ENCODE measurements around the gene OR52I2.

OR52I2 gene

GRCh38 chr11:4589017-4589416, 7.5 kb downstream of the OR52I2 start:
- Histone ChIP-seq H3K79me1 (ENCODE audit: low read length) (no peaks in the 10 kb centered on the region), H2AFZ (ENCODE audit: insufficient read depth, low read length, poor library complexity) (no peak overlapping the region), H3K14ac (ENCODE audit: low read length) (no peak overlapping the region), H3K9ac (ENCODE audit: low read length) (no peak overlapping the region), H4K91ac (ENCODE audit: low read depth, low read length) (no peak overlapping the region), H2BK120ac (ENCODE audit: insufficient read depth, low read length, poor library complexity) (no peak overlapping the region), H2BK5ac (ENCODE audit: low read depth, low read length, poor library complexity) (no peak overlapping the region), H3K79me2 (ENCODE audit: control insufficient read depth, insufficient read depth, low read length, poor library complexity) (no peaks in the 10 kb centered on the region), H3K4me2 (ENCODE audit: low read length) (no peak overlapping the region), H3K9me3 (ENCODE audit: insufficient read depth, low read depth, low read length) (no peaks in the 10 kb centered on the region), H3K4me1 (ENCODE audit: control insufficient read depth in 1 of 2, insufficient read depth in 2 of 2, low read length in 2 of 2) (no peaks in the 10 kb centered on the region), H3K18ac (ENCODE audit: low read length) (no peak overlapping the region), H4K8ac (ENCODE audit: low read depth, low read length) (no peak overlapping the region), H2BK12ac (ENCODE audit: low read length) (no peak overlapping the region), H3K23ac (ENCODE audit: low read length) (no peak overlapping the region), H3K36me3 (ENCODE audit: control insufficient read depth in 1 of 2, insufficient read depth in 2 of 2, low read length in 2 of 2) (no peaks in the 10 kb centered on the region), H2AK5ac (ENCODE audit: low read length) (no peak overlapping the region), H3K27me3 (ENCODE audit: insufficient read depth, low read length) (no peaks in the 10 kb centered on the region), H4K12ac (ENCODE audit: low read depth, low read length) (no peak overlapping the region), H3K4ac (ENCODE audit: low read depth, low read length) (no peak overlapping the region), H3K27ac (ENCODE audit: low read depth, low read length) (no peak overlapping the region), H3K4me3 (ENCODE audit: low read depth, low read length) (no peak overlapping the region)
- WGBS (ENCODE audit: extremely low coverage, insufficient coverage, insufficient read length) = no CpG with 5 or more reads among the region's 3 CpGs
- DNase-seq = no peak

DNA sequence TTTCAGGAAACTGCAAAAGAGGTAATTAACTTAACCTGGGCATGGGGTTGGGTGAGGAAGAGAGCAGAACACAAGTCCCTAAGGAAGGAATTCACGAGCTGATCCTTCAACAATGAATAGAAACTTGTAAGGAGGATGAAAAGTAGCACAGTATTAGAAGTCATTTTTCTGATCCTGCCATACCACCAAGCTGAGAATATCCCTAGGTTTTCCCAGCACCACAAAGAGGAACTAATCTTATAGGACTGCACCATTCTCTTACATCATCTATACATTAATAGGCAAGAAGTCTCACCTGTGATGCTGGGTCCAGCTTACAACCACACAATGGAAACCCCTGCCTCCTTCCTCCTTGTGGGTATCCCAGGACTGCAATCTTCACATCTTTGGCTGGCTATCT, 12.2 kb downstream of the OR52I2 start, which contains the start of gene OR52I1:
TSS of gene OR52I1 (plus strand) at position 301 of the 400 bp plus-strand sequence. CDS start at position 301, 0 bp downstream.
- Histone ChIP-seq H3K27ac (ENCODE audit: low read depth, low read length) (no peak within 1 kb of the TSS), H2BK5ac (ENCODE audit: low read depth, low read length, poor library complexity) (no peak within 1 kb of the TSS), H2BK120ac (ENCODE audit: insufficient read depth, low read length, poor library complexity) (no peak within 1 kb of the TSS), H3K14ac (ENCODE audit: low read length) (no peak within 1 kb of the TSS), H3K4me2 (ENCODE audit: low read length) (no peak within 1 kb of the TSS), H3K23ac (ENCODE audit: low read length) (no peak within 1 kb of the TSS), H2AFZ (ENCODE audit: insufficient read depth, low read length, poor library complexity) (no peak within 1 kb of the TSS), H3K4me1 (ENCODE audit: control insufficient read depth in 1 of 2, insufficient read depth in 2 of 2, low read length in 2 of 2) (no peaks in the 10 kb centered on the region), H3K79me2 (ENCODE audit: control insufficient read depth, insufficient read depth, low read length, poor library complexity) (no peaks in the 10 kb centered on the region), H3K4ac (ENCODE audit: low read depth, low read length) (no peak within 1 kb of the TSS), H3K9ac (ENCODE audit: low read length) (no peak within 1 kb of the TSS), H4K12ac (ENCODE audit: low read depth, low read length) (no peak within 1 kb of the TSS), H4K91ac (ENCODE audit: low read depth, low read length) (no peak within 1 kb of the TSS), H3K4me3 (ENCODE audit: low read depth, low read length) (no peak within 1 kb of the TSS), H3K79me1 (ENCODE audit: low read length) (no peaks in the 10 kb centered on the region), H3K9me3 (ENCODE audit: insufficient read depth, low read depth, low read length) (no peaks in the 10 kb centered on the region), H4K8ac (ENCODE audit: low read depth, low read length) (no peak within 1 kb of the TSS), H3K36me3 (ENCODE audit: control insufficient read depth in 1 of 2, insufficient read depth in 2 of 2, low read length in 2 of 2) (no peaks in the 10 kb centered on the region), H2BK12ac (ENCODE audit: low read length) (no peak within 1 kb of the TSS), H2AK5ac (ENCODE audit: low read length) (no peak within 1 kb of the TSS), H3K18ac (ENCODE audit: low read length) (no peak within 1 kb of the TSS), H3K27me3 (ENCODE audit: insufficient read depth, low read length) (no peaks in the 10 kb centered on the region)
- WGBS (ENCODE audit: extremely low coverage, insufficient coverage, insufficient read length) = no CpG with 5 or more reads among the region's 1 CpG
- DNase-seq = no peak

DNA sequence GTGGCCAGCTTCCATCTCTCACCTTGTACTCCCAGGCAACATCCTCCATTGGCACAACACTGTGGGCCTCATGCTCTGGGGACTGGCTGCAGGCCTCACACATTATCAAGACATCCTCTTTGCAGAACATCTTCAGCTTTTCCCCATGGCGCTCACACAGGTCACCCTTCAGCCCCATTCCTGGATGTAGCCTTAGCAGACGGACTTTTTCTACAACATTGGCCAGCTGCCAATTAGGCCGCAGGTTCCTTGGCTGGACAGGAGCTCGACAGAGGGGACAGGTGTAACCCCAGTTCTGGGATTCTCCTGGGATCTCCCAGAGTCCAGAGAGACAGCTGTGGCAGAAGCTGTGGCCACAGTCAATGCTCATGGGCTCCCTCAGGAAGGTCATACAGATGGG, 23.5 kb downstream of the OR52I2 start:
- Histone ChIP-seq H2AK5ac (ENCODE audit: low read length) (no peak overlapping the region), H3K79me1 (ENCODE audit: low read length) (peaks cover 4% of the 10 kb centered on the region), H3K14ac (ENCODE audit: low read length) (no peak overlapping the region), H3K18ac (ENCODE audit: low read length) (no peak overlapping the region), H3K23ac (ENCODE audit: low read length) (no peak overlapping the region), H3K9me3 (ENCODE audit: insufficient read depth, low read depth, low read length) (no peaks in the 10 kb centered on the region), H2AFZ (ENCODE audit: insufficient read depth, low read length, poor library complexity) (no peak overlapping the region), H4K91ac (ENCODE audit: low read depth, low read length) (no peak overlapping the region), H2BK120ac (ENCODE audit: insufficient read depth, low read length, poor library complexity) (no peak overlapping the region), H4K12ac (ENCODE audit: low read depth, low read length) (no peak overlapping the region), H3K4me3 (ENCODE audit: low read depth, low read length) (no peak overlapping the region), H3K4me1 (ENCODE audit: control insufficient read depth in 1 of 2, insufficient read depth in 2 of 2, low read length in 2 of 2) (peaks cover 2% of the 10 kb centered on the region in 2 experiments), H2BK5ac (ENCODE audit: low read depth, low read length, poor library complexity) (no peak overlapping the region), H2BK12ac (ENCODE audit: low read length) (no peak overlapping the region), H3K4me2 (ENCODE audit: low read length) (no peak overlapping the region), H3K79me2 (ENCODE audit: control insufficient read depth, insufficient read depth, low read length, poor library complexity) (peaks cover 2% of the 10 kb centered on the region), H4K8ac (ENCODE audit: low read depth, low read length) (no peak overlapping the region), H3K36me3 (ENCODE audit: control insufficient read depth in 1 of 2, insufficient read depth in 2 of 2, low read length in 2 of 2) (peaks cover 22 to 25% of the 10 kb centered on the region in 2 experiments), H3K27ac (ENCODE audit: low read depth, low read length) (no peak overlapping the region), H3K4ac (ENCODE audit: low read depth, low read length) (no peak overlapping the region), H3K9ac (ENCODE audit: low read length) (no peak overlapping the region), H3K27me3 (ENCODE audit: insufficient read depth, low read length) (no peaks in the 10 kb centered on the region)
- DNase-seq = no peak
- WGBS (ENCODE audit: extremely low coverage, insufficient coverage, insufficient read length) = no CpG with 5 or more reads among the region's 4 CpGs

- Histone ChIP-seq H2BK5ac (ENCODE audit: low read depth, low read length, poor library complexity) (no peak overlapping the region), H2AK5ac (ENCODE audit: low read length) (no peak overlapping the region), H3K36me3 (ENCODE audit: control insufficient read depth in 1 of 2, insufficient read depth in 2 of 2, low read length in 2 of 2) (peaks cover 10 to 13% of the 10 kb centered on the region in 2 experiments), H3K27me3 (ENCODE audit: insufficient read depth, low read length) (no peaks in the 10 kb centered on the region), H3K9me3 (ENCODE audit: insufficient read depth, low read depth, low read length) (no peaks in the 10 kb centered on the region), H3K4me3 (ENCODE audit: low read depth, low read length) (no peak overlapping the region), H3K4me1 (ENCODE audit: control insufficient read depth in 1 of 2, insufficient read depth in 2 of 2, low read length in 2 of 2) (peaks cover 2% of the 10 kb centered on the region in 2 experiments), H3K23ac (ENCODE audit: low read length) (no peak overlapping the region), H4K12ac (ENCODE audit: low read depth, low read length) (no peak overlapping the region), H4K91ac (ENCODE audit: low read depth, low read length) (no peak overlapping the region), H3K27ac (ENCODE audit: low read depth, low read length) (no peak overlapping the region), H4K8ac (ENCODE audit: low read depth, low read length) (no peak overlapping the region), H2BK120ac (ENCODE audit: insufficient read depth, low read length, poor library complexity) (no peak overlapping the region), H3K79me2 (ENCODE audit: control insufficient read depth, insufficient read depth, low read length, poor library complexity) (peaks cover 2% of the 10 kb centered on the region), H3K4me2 (ENCODE audit: low read length) (no peak overlapping the region), H3K4ac (ENCODE audit: low read depth, low read length) (no peak overlapping the region), H3K9ac (ENCODE audit: low read length) (no peak overlapping the region), H3K14ac (ENCODE audit: low read length) (no peak overlapping the region), H2AFZ (ENCODE audit: insufficient read depth, low read length, poor library complexity) (no peak overlapping the region), H2BK12ac (ENCODE audit: low read length) (no peak overlapping the region), H3K79me1 (ENCODE audit: low read length) (peaks cover 4% of the 10 kb centered on the region), H3K18ac (ENCODE audit: low read length) (no peak overlapping the region)
- no peak for DNase-seq
- WGBS (ENCODE audit: extremely low coverage, insufficient coverage, insufficient read length) = no CpG with 5 or more reads among the region's 1 CpG
Observed at GRCh38 chr11:4606231-4607015, 24.9 kb downstream of the OR52I2 start.

Data from trophoblast cell (in vitro differentiated cells and primary cell).